OCI-LY3 (cell line): ENCODE results near the gene SRGAP1.

Experiments
- H2AFZ ChIP-seq: fragments of 200-600, 300-600 bp; shearing (Covaris generic); 2 replicates; pipeline ENCODE4 v1.6.0; 2014; ENCODE audit warnings: antibody characterized with exemption, low read depth, low read length
- H3K27ac ChIP-seq: fragments of 200-600, 300-600 bp; sonication (generic); 2 replicates; pipeline ENCODE4 v1.5.1; 2014; ENCODE audit warnings: mild to moderate bottlenecking, low read length, moderate library complexity, mixed read lengths
- H3K27me3 ChIP-seq: fragments of 200-600, 300-600 bp; sonication (generic); 2 replicates; pipeline ENCODE4 v1.6.1; 2014; ENCODE audit warnings: low read depth, low read length, mixed read lengths
- H3K36me3 ChIP-seq: fragments of 200-600, 300-600 bp; sonication (generic); replicated peaks from 2 replicates; pipeline ENCODE3; 2014; ENCODE audit warnings: low read depth, low read length, mixed read lengths
- H3K4me1 ChIP-seq: fragments of 300-600, 200-600 bp; sonication (generic); 2 replicates; pipeline ENCODE4 v1.6.1; 2014; ENCODE audit warnings: low read length, mixed read lengths
- H3K4me2 ChIP-seq: fragments of 200-600, 300-600 bp; sonication (generic); 2 replicates; pipeline ENCODE4 v1.6.1; 2014; ENCODE audit warnings: low read length, mixed read lengths
- H3K4me3 ChIP-seq: fragments of 300-600, 200-600 bp; sonication (generic); 2 replicates; pipeline ENCODE4 v1.5.1; 2014; ENCODE audit warnings: antibody characterized with exemption, mild to moderate bottlenecking, low read length, moderate library complexity
- H3K79me2 ChIP-seq: fragments of 300-600, 200-600 bp; shearing (Covaris generic); 2 replicates; pipeline ENCODE4 v1.6.1; 2014; ENCODE audit warnings: mild to moderate bottlenecking, low read length, mixed read lengths
- H3K9ac ChIP-seq: fragments of 300-600, 200-600 bp; shearing (Covaris generic); 2 replicates; pipeline ENCODE4 v1.6.0; 2014; ENCODE audit warnings: mild to moderate bottlenecking, low read length, moderate library complexity
- H3K9me3 ChIP-seq: fragments of 200-600, 300-600 bp; shearing (Covaris generic); 2 replicates; pipeline ENCODE4 v1.6.1; 2014; ENCODE audit warnings: low read length, mixed read lengths; ENCODE audit not compliant: insufficient read depth
- H4K20me1 ChIP-seq: fragments of 200-600, 300-600 bp; sonication (generic); 2 replicates; pipeline ENCODE4 v1.6.1; 2016; ENCODE audit warnings: low read length, mixed read lengths; ENCODE audit not compliant: insufficient read depth
- CTCF ChIP-seq: fragments of 200-600, 300-600 bp; sonication (generic); IDR thresholded peaks from 2 replicates; pipeline ENCODE4 v1.5.1; 2014; ENCODE audit warnings: antibody characterized with exemption, low read length, low read depth
- EZH2phosphoT487 ChIP-seq: fragments of 200-600 bp; shearing (Covaris generic); IDR thresholded peaks from 2 replicates; pipeline ENCODE4 v1.6.1; 2018; ENCODE audit warnings: antibody characterized with exemption, mixed run types, low read depth

Gene SRGAP1

DNA sequence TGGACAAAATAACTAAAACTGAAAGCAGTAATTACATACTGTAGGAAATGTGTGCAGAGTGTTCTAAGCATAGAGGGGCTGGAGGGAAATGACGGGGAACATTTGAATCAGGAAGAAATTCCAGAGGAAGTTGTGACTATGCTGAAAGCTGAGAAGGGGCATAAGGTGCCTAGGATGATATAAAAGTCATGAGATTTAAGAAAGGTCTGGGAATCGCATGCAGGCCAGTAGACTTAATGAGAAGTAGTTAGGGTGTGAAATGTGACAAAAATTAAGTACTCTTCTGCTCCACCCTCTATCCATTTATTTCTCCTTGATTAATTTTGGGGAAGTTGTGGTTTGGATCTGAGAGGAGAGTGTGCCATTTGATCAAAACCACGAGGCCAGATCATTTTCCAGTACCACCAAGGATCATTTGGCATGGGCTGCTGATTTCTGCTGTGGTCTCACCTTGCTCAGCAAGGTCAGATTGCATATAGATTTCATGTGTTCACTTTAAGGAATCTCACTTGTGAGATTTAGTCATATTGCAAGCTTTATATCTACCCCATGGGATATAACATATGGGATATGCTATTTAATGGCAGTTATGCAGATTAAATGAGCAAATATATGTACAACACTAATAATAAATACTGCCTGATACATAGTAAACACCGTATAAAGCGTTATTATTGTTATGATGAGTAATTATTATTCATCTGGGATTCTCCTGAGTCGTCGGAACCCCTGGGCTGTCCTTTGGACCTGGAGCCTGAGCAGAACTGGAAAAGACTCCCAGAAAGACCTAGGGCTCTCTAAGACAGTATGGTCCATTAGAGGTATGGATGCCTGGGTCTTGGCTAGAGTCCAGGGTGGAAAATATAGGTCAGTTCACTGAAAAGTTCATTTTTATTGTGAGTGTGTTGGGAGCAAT is 72.3 kb downstream of the SRGAP1 start:
- no peak overlapping the region for H3K4me3 ChIP-seq
- H4K20me1 ChIP-seq, result no peaks in the 10 kb centered on the region
- H3K36me3 ChIP-seq, result no peaks in the 10 kb centered on the region
- H2AFZ ChIP-seq, result no peak overlapping the region
- no peak for TF ChIP-seq CTCF
- TF ChIP-seq EZH2phosphoT487, result no peak
- H3K27me3 ChIP-seq, result no peaks in the 10 kb centered on the region
- no peaks in the 10 kb centered on the region for H3K79me2 ChIP-seq
- H3K4me1 ChIP-seq, result peaks cover 23% of the 10 kb centered on the region
- no peaks in the 10 kb centered on the region for H3K9me3 ChIP-seq
- H3K4me2 ChIP-seq, result peak overlapping the region; percentile 23
- H3K9ac ChIP-seq, result no peak overlapping the region
- H3K27ac ChIP-seq, result no peak overlapping the region

GRCh38 chr12:63917477-63917862 is 73.0 kb downstream of the SRGAP1 start:
- no peaks in the 10 kb centered on the region for H3K79me2 ChIP-seq
- H3K27ac ChIP-seq, result no peak overlapping the region
- H3K9ac ChIP-seq, result no peak overlapping the region
- H3K4me2 ChIP-seq, result no peak overlapping the region
- TF ChIP-seq CTCF (no peak), EZH2phosphoT487 (no peak)
- H3K4me3 ChIP-seq, result no peak overlapping the region
- no peaks in the 10 kb centered on the region for H4K20me1 ChIP-seq
- no peaks in the 10 kb centered on the region for H3K9me3 ChIP-seq
- H3K36me3 ChIP-seq, result no peaks in the 10 kb centered on the region
- H2AFZ ChIP-seq, result no peak overlapping the region
- H3K27me3 ChIP-seq, result no peaks in the 10 kb centered on the region
- peaks cover 23% of the 10 kb centered on the region for H3K4me1 ChIP-seq

DNA sequence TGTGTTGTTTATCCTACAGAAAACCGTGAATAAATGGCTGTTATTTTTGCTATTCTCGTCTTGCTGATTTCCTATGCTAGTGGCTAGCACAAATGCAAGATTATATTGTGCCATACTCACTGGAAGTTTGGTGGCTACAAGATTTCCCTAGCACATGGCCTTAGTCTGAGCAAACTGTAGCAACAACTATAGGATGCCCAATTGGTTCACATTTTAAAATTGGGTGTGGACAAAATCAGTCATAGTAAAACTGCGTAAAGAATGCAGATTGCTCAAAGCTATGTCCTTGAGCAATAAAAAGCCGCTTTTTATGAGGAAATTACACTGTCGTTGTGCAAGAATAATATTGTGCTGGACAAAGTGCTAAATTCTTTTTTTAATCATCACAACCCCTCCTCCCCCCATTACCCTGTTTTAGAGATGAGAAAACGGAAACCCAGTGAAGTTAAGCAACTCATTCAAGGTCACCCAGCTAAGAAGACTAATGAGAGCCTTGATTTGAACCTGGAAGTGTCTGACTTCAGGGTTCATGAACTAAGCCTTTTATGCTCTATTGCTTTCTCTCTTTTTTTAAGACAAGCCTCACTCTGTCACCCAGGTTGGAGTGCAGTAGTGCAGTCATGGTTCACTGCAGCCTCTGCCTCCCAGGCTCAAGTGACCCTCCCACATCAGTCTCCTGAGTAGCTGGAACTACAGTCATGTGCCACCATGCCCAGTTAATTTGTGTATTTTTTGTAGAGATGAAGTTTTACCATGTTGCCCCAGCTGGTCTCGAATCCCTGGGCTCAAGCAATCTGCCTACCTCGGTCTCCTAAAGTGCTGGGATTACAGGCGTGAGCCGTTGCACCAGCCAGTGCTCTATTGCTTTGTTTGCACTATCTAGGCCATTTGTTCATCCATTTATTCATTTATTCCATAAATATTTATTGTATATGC is 73.6 kb downstream of the SRGAP1 start:
- Histone ChIP-seq H3K9me3 (no peaks in the 10 kb centered on the region), H4K20me1 (no peaks in the 10 kb centered on the region), H3K27me3 (no peaks in the 10 kb centered on the region), H3K4me3 (no peak overlapping the region), H2AFZ (no peak overlapping the region), H3K79me2 (no peaks in the 10 kb centered on the region), H3K36me3 (no peaks in the 10 kb centered on the region), H3K27ac (no peak overlapping the region), H3K4me1 (peaks cover 17% of the 10 kb centered on the region), H3K9ac (no peak overlapping the region), H3K4me2 (no peak overlapping the region)
- TF ChIP-seq EZH2phosphoT487, result no peak
- TF ChIP-seq CTCF, result no peak

- H3K79me2 ChIP-seq, result no peaks in the 10 kb centered on the region
- H2AFZ ChIP-seq, result no peak overlapping the region
- TF ChIP-seq EZH2phosphoT487 (no peak), CTCF (no peak)
- no peak overlapping the region for H3K9ac ChIP-seq
- H3K4me3 ChIP-seq, result no peak overlapping the region
- H3K27me3 ChIP-seq, result no peaks in the 10 kb centered on the region
- H3K36me3 ChIP-seq, result no peaks in the 10 kb centered on the region
- peaks cover 17% of the 10 kb centered on the region for H3K4me1 ChIP-seq
- no peaks in the 10 kb centered on the region for H3K9me3 ChIP-seq
- H3K27ac ChIP-seq, result no peak overlapping the region
- no peaks in the 10 kb centered on the region for H4K20me1 ChIP-seq
- H3K4me2 ChIP-seq, result no peak overlapping the region
Observed at GRCh38 chr12:63918800-63919300, 74.3 kb downstream of the SRGAP1 start.
